GM18498 (cell line): Measurements from ENCODE around the gene UHRF1.

Experiments
- ATAC-seq: cut with Tn5 transposase; IDR thresholded peaks from one replicate; pipeline ENCODE4 v1.9.1; 2021; ENCODE audit warnings: mild to moderate bottlenecking, moderate library complexity; ENCODE audit not compliant: unreplicated experiment

The UHRF1 gene

DNA sequence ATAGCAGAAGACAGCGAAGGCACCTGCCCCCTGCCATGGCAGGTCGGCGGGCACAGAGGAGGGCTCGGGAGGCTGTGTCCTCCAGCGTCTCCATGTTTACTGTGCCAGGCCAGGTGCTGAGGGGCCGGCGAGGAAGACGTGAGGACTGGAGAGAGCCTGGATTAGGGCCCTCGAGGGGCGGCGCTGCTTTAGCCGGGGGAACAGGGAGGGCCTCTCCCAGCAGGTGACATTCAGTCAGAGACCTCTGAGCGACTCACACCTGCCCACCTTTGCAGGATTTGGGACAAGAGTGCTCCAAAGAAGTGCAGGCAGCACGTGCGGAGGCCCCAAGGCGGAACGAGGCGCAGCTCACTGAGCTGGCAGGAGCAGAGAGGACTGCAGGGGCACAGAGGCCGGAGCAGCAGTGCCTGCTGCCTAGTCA is 77.2 kb downstream of the UHRF1 start:
- ATAC-seq = no peak

DNA sequence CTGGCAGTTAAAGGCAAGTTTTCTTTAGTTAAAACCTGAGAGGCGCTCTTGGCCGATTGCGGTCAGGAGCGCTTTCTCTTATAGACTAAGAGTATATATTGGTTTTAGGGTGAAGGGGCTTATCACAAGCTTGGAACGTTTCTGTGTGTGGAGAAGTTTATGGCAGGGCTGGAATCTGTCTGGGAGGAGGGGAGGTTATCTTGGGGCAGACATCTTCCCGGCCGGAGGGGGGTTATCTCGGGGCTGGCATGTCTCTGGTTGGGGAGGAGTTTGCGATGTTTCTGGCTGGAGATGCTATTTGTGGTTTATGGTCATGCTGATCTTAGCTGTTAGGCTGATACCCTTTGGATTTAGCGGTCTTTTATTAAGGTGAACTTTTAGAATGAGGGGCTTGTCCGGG is 78.0 kb downstream of the UHRF1 start:
- no peak for ATAC-seq

DNA sequence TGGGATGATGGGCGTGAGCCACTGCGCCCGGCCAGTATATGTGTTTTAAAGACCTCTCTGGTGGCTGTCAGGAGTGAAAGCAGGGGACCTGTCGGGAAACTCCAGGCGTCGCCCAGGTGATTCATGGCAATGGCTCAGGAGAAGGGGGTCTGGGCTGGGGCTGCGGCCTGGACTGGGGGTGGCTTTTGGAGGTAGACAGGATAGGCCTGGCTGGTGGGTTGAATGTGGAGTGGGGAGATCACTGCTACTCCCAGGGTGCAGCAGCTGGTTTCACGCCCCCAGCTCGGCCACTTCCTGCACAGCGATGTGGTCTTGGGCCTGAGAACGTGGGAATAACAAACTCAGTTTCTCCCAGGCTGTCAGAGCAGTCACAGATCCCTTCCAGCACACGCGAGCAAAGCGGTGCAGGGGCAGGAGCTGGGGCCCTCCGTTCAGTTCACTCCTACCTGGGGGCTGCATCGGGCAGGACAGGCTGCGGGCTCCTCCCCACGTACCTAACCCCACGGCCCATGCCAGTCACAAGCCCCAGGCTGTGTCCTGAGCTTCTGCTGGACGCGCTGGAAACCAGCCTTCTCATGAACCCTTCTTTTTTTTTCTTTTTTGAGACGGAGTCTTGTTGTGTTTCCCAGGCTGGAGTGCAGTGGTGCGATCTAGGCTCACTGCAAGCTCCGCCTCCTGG is 78.5 kb downstream of the UHRF1 start:
- ATAC-seq = no peak

DNA sequence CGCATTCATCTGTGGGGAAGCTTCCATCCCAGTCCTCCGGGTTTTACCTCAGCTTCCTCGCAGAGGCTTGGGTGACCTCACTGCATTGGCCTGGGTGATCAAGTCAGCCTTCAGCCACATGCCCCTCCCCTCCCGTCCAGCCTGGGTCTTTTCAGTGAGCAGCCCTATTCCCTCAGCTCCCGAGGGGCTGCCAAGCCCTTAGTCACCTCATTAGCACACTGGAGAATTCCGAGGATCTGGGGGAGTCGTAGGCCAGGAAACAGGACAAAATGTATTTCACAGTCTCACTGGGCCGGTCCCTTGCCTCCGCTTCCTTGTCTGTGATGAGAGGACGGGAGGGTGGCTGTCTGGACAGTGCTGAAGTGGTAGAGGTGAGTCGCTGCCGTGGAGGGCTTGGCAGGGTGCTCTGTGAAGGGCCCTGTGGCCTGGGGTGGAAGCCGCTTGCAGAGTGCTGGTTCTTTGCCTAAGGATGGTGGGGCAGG is 79.5 kb downstream of the UHRF1 start:
- no peak for ATAC-seq

DNA sequence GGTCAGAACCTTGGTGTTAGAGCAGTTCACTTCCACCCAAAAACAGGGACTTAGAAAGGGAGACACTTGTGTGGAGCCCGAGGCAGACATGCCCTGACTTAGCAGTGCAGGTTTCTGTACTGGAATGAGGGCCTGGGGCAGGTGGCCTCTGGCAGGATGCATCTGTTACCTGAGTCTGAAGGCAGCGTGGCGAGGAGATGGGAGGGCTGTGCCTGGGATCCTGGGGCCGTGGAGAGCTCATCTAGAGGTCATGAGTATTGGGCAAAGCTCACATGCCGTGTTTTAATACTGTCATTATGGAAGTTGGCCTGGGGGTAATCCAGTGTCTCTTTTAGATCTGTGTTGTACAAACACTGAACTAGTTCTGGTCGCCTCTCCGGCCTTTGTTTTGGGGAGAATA is 81.0 kb downstream of the UHRF1 start:
- ATAC-seq = no peak

DNA sequence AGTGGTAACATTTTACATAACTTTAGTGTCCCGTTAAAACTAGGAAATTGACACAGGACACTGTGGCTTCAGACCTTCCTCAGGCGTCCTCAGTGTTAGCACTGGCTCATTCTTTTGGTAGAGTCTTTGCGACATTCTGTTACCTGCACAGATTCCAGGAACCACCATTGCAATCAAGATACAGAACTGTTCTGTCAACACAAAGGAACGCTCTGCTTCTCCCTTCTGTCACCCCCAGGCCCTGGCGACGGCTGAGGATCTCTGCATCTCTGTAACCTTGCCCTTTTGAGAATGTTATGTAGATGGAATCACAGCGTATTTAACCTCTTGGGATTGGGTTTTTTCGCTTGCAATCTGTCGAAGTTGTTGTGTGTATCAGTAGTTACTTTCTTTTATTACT is 82.2 kb downstream of the UHRF1 start:
- no peak for ATAC-seq

DNA sequence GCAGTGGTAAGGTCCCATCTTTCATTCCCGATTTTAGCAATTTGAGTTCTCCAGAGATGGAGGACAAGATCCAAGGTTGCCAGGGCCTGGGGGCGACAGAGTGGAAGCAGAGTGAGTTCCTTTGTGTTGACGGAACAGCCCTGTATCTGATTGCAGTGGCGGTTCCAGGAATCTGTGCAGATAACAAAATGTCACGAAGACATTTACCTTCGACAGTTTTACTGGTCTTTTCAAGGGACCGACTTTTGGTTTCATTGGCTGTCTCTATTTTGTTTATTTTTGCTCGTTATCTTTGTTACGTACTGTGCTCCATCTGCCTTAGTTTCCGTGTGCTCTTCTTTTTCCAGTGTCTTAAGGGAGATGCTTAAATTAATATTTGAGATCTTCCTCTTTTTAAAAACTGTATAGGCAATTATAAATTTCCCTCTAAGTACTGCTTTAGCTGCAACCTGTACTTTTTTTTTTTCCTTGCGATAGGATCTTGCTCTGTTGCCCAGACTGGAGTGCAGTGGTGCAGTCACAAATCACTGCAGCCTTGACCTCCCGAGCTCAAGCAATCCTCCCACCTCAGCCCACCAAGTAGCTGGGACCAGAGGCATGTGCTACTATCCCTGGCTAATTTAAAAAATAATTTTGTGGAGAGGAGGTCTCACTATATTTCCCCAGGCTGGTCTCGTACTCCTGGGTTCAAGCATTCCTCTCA is 82.8 kb downstream of the UHRF1 start:
- ATAC-seq = no peak

DNA sequence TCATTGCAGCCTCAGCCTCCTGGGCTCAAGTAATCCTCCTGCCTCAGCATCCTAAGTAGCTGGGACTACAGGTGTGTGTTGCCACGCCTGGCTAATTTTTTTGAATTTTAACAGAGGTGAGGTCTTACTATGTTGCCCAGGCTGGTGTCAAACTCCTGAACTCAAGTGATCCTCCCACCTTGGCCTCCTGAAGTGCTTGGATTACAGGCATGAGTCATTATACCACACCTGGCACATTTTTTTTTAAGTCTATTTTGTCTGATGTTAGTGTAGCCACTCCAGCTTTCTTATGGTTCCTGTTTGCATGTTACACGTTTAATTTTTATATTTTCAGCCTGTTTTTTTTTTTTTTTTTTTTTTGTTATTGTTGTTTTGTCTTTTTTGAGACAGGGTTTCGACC is 84.4 kb downstream of the UHRF1 start:
- no peak for ATAC-seq

DNA sequence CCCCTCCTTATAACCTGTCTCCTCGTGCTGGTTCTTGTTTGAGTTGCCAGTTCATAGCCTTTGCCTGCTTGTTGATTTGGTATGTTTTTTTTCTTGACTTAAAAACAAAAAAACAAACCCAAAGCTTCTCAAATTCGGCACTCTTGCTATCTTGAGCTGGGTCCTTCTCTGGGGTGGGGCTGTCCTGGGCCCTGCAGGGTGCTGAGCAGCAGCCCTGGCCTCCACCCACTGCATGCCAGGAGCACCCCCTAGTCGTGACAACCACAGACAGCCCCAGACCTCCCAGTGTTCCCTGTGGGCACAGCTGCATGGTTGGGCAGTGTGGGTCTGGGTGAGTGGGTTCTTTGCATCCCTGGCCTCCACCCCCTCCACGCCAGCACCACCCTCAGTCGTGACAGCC is 87.4 kb downstream of the UHRF1 start:
- ATAC-seq = no peak

DNA sequence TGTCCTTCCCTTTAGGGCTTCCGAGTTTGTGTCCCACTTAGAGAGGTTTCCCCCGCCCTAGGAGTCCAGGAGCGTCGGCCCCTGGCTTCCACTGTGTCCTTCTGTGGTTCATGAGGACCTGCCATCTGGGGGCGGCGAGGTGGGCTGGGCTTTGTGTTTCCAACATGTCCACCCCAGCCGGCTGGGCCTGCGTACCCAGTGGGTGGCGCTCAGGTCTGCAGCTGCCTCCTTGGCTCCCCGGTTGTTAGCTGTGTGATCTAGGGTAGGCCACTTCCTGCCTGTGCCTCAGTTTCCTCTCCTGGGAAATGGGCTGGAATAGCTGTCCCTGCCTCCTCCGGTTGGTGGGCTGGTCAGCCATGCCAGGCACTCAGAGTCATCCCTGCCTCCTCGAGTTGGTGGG is 88.0 kb downstream of the UHRF1 start:
- no peak for ATAC-seq

DNA sequence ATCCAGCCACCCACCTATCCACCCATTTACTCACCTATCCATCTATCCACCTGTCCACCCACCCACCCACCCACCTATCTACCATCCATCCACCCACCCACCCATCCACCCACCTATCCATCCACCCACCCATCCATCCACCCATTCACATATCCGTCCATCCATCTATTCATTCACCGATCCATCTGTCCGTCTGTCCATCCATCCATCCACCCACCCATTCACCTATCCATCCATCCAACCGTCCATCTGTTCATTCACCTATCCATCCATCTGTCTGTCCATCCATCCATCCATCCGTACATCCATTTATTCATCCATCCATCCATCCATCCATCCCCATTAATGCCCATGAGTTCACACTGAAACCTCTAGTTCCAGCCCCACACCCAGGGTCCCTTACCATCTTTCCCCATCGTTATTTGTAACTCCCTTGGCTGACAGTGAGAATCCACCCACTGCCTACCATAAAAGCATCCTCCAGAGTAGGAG is 90.9 kb downstream of the UHRF1 start:
- no peak for ATAC-seq

DNA sequence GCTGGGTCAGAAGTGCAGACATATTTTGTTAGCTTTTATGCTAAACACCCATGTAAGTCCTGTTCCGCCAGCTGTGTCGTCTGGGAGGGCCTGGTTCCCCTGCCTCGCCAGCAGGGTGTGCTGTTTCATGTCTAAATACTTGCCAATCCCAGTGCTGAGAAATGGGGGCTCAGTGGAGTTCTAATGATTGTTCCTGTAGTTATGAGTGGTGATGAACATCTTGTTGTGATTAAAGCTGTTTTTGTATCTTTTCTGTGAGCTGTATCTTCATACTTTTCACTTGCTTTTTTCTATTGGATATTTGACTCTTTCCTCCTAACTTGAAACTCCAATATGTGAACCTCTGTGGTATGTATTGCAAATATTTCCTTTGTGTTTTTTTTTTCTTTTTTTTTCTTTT is 92.3 kb downstream of the UHRF1 start:
- ATAC-seq = no peak

DNA sequence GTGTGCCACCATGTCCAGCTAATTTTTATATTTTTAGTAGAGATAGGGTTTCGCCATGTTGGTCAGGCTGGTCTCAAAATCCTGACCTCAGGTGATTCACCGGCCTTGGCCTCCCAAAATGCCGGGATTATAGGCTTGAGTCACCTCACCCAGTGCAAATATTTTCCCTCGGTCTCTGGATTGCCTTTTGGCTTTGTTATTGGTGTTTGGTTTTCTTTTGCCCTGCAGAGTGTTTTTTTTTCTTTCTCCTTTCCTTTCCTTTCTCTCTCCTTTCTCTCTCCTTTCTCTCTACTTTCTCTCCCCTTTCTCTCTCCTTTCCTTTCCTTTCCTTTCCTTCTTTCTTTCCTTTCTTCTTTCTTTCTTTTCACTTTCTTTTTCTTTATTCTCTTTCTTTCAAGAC is 92.8 kb downstream of the UHRF1 start:
- ATAC-seq = no peak

DNA sequence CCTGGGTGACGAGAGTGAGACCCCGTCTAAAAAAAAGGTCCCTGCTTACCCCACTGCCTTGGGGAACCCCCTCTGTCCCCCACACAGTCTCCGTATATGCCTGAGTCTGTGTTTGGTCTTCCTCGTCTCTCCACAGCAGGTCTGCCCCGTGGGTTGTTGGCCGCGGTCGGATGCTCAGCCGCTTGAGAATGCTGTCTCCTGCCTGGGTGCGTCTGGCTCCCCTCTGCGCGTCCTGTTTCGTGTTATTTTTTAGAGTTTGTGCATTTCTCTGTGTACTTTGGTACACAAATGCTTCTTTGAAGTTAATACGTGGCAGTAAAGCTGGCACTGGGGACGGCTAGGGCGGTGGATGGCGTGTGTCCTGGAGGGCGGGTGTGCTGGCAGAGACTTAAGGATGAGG is 94.5 kb downstream of the UHRF1 start:
- ATAC-seq = no peak

DNA sequence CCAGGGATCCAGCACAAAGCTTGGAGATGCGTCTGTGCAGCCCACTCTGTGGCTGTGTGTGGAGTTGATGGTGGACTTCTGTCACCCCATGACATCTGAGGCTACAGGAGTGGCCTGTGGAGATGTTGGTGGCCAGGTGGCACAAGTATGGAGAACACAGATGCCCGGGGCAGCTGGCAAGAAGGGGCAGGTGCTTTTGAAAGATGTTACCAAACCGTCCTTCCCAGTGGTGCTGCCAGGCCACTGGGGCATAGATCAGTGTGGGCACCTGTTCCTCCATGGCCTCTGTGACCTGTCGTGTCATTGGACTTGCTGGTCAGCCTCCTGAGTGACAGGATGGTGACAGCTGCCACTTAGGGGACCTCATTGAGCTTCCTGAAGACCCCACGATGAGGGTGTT is 95.8 kb downstream of the UHRF1 start:
- no peak for ATAC-seq

DNA sequence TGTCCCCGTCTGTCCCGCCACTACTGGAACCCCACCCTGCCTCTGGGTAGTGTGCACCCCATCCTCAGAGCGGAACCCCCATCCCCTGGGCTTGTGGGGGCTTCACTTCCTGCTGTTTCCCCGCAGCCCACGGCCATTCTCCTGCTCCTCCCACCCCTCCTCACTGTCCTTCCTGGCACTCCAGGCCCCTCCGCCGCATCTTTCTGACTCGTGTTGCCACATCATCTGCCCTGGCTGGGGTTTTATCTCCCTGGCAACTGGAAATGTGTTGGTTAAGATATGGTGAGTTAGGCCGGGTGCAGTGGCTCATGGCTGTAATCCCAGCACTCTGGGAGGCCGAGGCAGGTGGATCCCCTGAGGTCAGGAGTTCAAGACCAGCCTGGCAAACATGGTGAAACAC is 96.9 kb downstream of the UHRF1 start:
- ATAC-seq = no peak

DNA sequence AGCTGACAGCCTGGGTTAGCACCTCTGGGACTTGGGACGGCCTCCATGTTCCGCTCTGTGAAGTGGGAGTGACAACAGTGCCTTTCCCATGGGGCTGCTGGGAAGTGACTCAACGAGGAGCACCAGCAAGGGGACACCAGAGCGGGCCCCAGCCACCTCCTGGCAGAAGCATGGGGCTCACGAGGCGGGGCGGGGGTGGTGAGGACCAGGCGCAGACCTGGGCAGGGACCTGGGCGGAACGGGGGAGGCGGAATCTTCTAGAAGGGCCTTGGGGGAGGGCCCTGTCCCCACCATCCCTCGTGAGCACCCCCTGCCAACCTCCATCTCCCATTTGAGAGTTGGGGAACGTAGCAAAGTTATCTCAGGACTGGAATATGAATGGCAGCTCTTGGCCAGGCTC is 97.5 kb downstream of the UHRF1 start:
- no peak for ATAC-seq
